ENCODE results near the gene NHSL2.

GRCh38 chrX:72095370-72095769, 184.7 kb downstream of the NHSL2 start:
- TF ChIP-seq CTCF (IDR thresholded peaks at IDR 0.05), result no peak
- no peak for TF ChIP-seq POLR2A (IDR thresholded peaks at IDR 0.05)
